Endothelial cell of umbilical vein (primary cell): ENCODE results near the gene MICAL3. TPM values are rescaled to one million over a fixed set of nuclear protein-coding genes. Genes with fewer than 3 reads are reported as not detected.

ENCODE experiments used
- BruUV-seq: library from RNA; stranded (reverse); fragments of 400-500 nt; replicated peaks from 2 replicates; lab custom pipeline; 2021; lab: Mats Ljungman, UMichigan
- CTCF ChIA-PET: fragments of 300-600, 350-600 bp; sonication (Branson Sonifier 250); formaldehyde crosslinking; loops from one replicate; lab custom pipeline; 2021; ENCODE audit warnings: antibody characterized with exemption, inconsistent platforms; lab: Charles Lee
- POLR2A ChIA-PET: fragments of 300-600, 350-600 bp; sonication (Branson Sonifier 250); formaldehyde crosslinking; loops from one replicate; lab custom pipeline; 2021; ENCODE audit warnings: antibody characterized with exemption, inconsistent platforms; lab: Charles Lee
- DNase-seq: peaks from one replicate; pipeline ENCODE4 v3.0.0-alpha.2; 2011; ENCODE audit warnings: low read depth, low spot score
- FAIRE-seq: peaks from 2 replicates; lab custom pipeline; 2011; peaks lifted over from hg19 to GRCh38; lab: Jason Lieb, UNC
- H2AFZ ChIP-seq: 2 replicates; pipeline ENCODE4 v1.6.0; 2012; ENCODE audit warnings: low read depth, low read length, control low read depth, inconsistent platforms
- H3K27ac ChIP-seq: 2 replicates; pipeline ENCODE4 v1.5.1; 2011; ENCODE audit warnings: low read depth, mild to moderate bottlenecking, control low read depth, low read length, moderate library complexity; ENCODE audit not compliant: insufficient read depth
- H3K27me3 ChIP-seq, 2 experiments: 2 replicates each; pipeline versions ENCODE4 v1.6.0 to v1.6.1; 2011; ENCODE audit warnings: low read length in 2 of 2, mixed read lengths in 1 of 2; ENCODE audit not compliant: control insufficient read depth in 2 of 2, insufficient read depth in 2 of 2
- H3K36me3 ChIP-seq, 2 experiments: 2 replicates in 1 of 2; 3 replicates in 1 of 2; pipeline ENCODE4 v1.5.1; 2011; ENCODE audit warnings: low read length in 2 of 2, mild to moderate bottlenecking in 1 of 2, moderate library complexity in 1 of 2; ENCODE audit not compliant: control insufficient read depth in 2 of 2, insufficient read depth in 2 of 2; ENCODE audit errors: extremely low read depth in 1 of 2
- H3K4me1 ChIP-seq: 3 replicates; pipeline ENCODE4 v1.5.1; 2011; ENCODE audit warnings: mild to moderate bottlenecking, low read length; ENCODE audit not compliant: control insufficient read depth, insufficient read depth; ENCODE audit errors: extremely low read depth
- H3K4me2 ChIP-seq: 2 replicates; pipeline ENCODE4 v1.6.1; 2011; ENCODE audit warnings: low read length, control low read depth, mixed read lengths; ENCODE audit not compliant: insufficient read depth
- H3K4me3 ChIP-seq, 3 experiments: fragments of 200-600 bp in 1 of 3; sonication (generic), shearing (Covaris generic) in 1 of 3; replicated peaks in 1 of 3; 2 replicates each; pipeline ENCODE4 v1.5.1; 2011 to 2016; ENCODE audit warnings: control low read depth in 3 of 3, low read length in 3 of 3, mild to moderate bottlenecking in 2 of 3, inconsistent platforms in 1 of 3, low read depth in 1 of 3, moderate library complexity in 1 of 3; ENCODE audit not compliant: insufficient read depth in 1 of 3
- H3K79me2 ChIP-seq: 2 replicates; pipeline ENCODE4 v1.6.0; 2012; ENCODE audit warnings: low read length, inconsistent platforms; ENCODE audit not compliant: control insufficient read depth, insufficient read depth
- H3K9ac ChIP-seq: replicated peaks from 2 replicates; pipeline ENCODE3; 2011; ENCODE audit warnings: low read length, control low read depth; ENCODE audit not compliant: insufficient read depth; ENCODE audit errors: extremely low read depth
- H3K9me1 ChIP-seq: replicated peaks from 3 replicates; pipeline ENCODE4 v1.6.0; 2011; ENCODE audit warnings: mild to moderate bottlenecking, low read length; ENCODE audit not compliant: control insufficient read depth, insufficient read depth; ENCODE audit errors: extremely low read depth
- H3K9me3 ChIP-seq: replicated peaks from 2 replicates; pipeline ENCODE4 v1.5.1; 2012; ENCODE audit warnings: low read length, inconsistent platforms; ENCODE audit not compliant: control insufficient read depth, insufficient read depth
- H4K20me1 ChIP-seq: replicated peaks from 2 replicates; pipeline ENCODE3; 2011; ENCODE audit warnings: mild to moderate bottlenecking, low read length; ENCODE audit not compliant: control insufficient read depth, insufficient read depth; ENCODE audit errors: extremely low read depth
- EZH2 ChIP-seq: IDR thresholded peaks from 2 replicates; pipeline ENCODE4 v1.6.1; 2012; ENCODE audit warnings: borderline replicate concordance, low read depth, mild to moderate bottlenecking, moderate library complexity, low read length, inconsistent platforms; ENCODE audit not compliant: severe bottlenecking
- FOS ChIP-seq: IDR thresholded peaks from 2 replicates; pipeline ENCODE4 v1.6.1; 2011; ENCODE audit warnings: mild to moderate bottlenecking, low read length, moderate library complexity, borderline replicate concordance; ENCODE audit not compliant: insufficient read depth
- GATA2 ChIP-seq: IDR thresholded peaks from 2 replicates; pipeline ENCODE4 v1.7.0; 2011; ENCODE audit warnings: low read depth, mild to moderate bottlenecking, moderate library complexity, mixed read lengths, low read length; ENCODE audit not compliant: insufficient read length, insufficient read depth
- JUN ChIP-seq: IDR thresholded peaks from 2 replicates; pipeline ENCODE4 v1.6.1; 2011; ENCODE audit warnings: borderline replicate concordance, low read depth; ENCODE audit not compliant: insufficient read length, insufficient read depth
- MYC ChIP-seq: IDR thresholded peaks from one replicate; pipeline ENCODE4 v1.6.1; 2011; ENCODE audit warnings: mild to moderate bottlenecking, low read depth, low read length
- POLR2A ChIP-seq: IDR thresholded peaks from 2 replicates; pipeline ENCODE4 v1.6.1; 2012; ENCODE audit warnings: low read depth, mild to moderate bottlenecking, control low read depth, low read length
- POLR2AphosphoS5 ChIP-seq: IDR thresholded peaks from 2 replicates; pipeline ENCODE4 v1.6.1; 2012; ENCODE audit warnings: low read depth, mild to moderate bottlenecking, control low read depth, low read length, moderate library complexity; ENCODE audit not compliant: insufficient read depth
- dilution Hi-C: fragments of 300-500 bp; cut with MboI; formaldehyde crosslinking; loops from one replicate; pipeline ENCODE4 v1.15.0; 2019; ENCODE audit warnings: low sequenced_read_pairs; ENCODE audit not compliant: extremely low pct_ligation_motif_present
- intact Hi-C: fragments of 100-400 bp; cut with micrococcal nuclease; formaldehyde crosslinking; loops from one replicate; pipeline ENCODE4 v1.10.0; 2022
- polyA plus RNA-seq, 4 experiments: library from polyadenylated mRNA; depleted of rRNA in 3 of 4; stranded (reverse) in 3 of 4; unstranded in 1 of 4; fragments of >200 nt; gene quantifications; 2 replicates each; pipeline versions ENCODE4 v1.2.1 to v1.2.3, GENCODE V29; 2011 to 2012; ENCODE audit warnings: missing spikeins in 1 of 4
- total RNA-seq: library from RNA; stranded (reverse); gene quantifications from 2 replicates; pipeline ENCODE4 v1.2.3, GENCODE V29; 2021
- TF ChIP-seq, protein P1 (sequence below), 2 donors: IDR thresholded peaks; 1 replicate in 1 of 2; 2 replicates in 1 of 2; pipeline ENCODE4 v1.5.1; 2011; ENCODE audit warnings: low read length in 2 of 2, mild to moderate bottlenecking in 2 of 2, moderate library complexity in 2 of 2, control low read depth in 1 of 2, inconsistent platforms in 1 of 2, low read depth in 1 of 2; ENCODE audit not compliant: insufficient read depth in 1 of 2; ENCODE audit errors: extremely low read depth in 1 of 2
- TF ChIP-seq, protein P2 (sequence below): IDR thresholded peaks from 2 replicates; pipeline ENCODE4 v1.6.1; 2011; ENCODE audit not compliant: insufficient read depth, insufficient read length

MICAL3 gene
- total and polyA plus RNA-seq, 2 donors (not counting 3 experiments of a cell fraction or from before 2014, with no cell fraction given), result 14.5 to 63.7 TPM

DNA sequence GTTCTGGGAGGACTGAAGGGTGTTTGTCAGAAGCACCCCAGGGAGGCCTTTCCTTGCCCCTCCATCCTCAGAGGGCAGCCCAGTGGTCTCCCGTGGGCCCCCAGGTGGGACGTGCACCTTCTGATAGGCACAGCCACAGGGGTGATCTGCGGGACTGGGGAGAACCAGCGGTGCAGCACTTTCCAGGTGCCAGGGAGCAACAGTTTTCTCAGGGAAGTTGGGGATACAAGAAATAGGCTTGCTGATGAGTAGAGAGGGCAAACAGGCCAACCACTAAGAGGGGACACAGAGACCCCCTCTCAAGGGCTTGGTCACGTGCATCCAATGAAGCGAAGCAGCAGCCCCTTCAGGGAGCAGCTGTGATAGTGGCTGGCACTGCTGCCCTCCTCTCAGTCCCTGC lies 143.0 kb downstream of the MICAL3 start:
- dilution Hi-C loops, result no loop called here
- POLR2A ChIA-PET, result no interaction called here
- intact Hi-C loops, result no loop called here
- Histone ChIP-seq H4K20me1 (no peaks in the 10 kb centered on the region), H3K4me1 (no peaks in the 10 kb centered on the region), H3K9me1 (no peaks in the 10 kb centered on the region), H3K4me3 (no peak overlapping the region), H2AFZ (no peak overlapping the region), H3K27ac (no peak overlapping the region), H3K4me2 (no peak overlapping the region), H3K36me3 (peaks cover 7 to 15% of the 10 kb centered on the region in 2 experiments), H3K79me2 (no peaks in the 10 kb centered on the region), H3K9me3 (no peaks in the 10 kb centered on the region), H3K27me3 (no peaks in the 10 kb centered on the region), H3K9ac (no peak overlapping the region)
- TF ChIP-seq GATA2 (no peak), JUN (no peak), POLR2AphosphoS5 (no peak), EZH2 (no peak), FOS (no peak), POLR2A (no peak), MYC (no peak)
- TF ChIP-seq, protein P1, sequence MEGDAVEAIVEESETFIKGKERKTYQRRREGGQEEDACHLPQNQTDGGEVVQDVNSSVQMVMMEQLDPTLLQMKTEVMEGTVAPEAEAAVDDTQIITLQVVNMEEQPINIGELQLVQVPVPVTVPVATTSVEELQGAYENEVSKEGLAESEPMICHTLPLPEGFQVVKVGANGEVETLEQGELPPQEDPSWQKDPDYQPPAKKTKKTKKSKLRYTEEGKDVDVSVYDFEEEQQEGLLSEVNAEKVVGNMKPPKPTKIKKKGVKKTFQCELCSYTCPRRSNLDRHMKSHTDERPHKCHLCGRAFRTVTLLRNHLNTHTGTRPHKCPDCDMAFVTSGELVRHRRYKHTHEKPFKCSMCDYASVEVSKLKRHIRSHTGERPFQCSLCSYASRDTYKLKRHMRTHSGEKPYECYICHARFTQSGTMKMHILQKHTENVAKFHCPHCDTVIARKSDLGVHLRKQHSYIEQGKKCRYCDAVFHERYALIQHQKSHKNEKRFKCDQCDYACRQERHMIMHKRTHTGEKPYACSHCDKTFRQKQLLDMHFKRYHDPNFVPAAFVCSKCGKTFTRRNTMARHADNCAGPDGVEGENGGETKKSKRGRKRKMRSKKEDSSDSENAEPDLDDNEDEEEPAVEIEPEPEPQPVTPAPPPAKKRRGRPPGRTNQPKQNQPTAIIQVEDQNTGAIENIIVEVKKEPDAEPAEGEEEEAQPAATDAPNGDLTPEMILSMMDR (IDR thresholded peaks at IDR 0.05; ENCODE audit: extremely low read depth in 1 of 2, insufficient read depth in 1 of 2, low read depth in 1 of 2, low read length in 2 of 2), result no peak
- TF ChIP-seq, protein P2, sequence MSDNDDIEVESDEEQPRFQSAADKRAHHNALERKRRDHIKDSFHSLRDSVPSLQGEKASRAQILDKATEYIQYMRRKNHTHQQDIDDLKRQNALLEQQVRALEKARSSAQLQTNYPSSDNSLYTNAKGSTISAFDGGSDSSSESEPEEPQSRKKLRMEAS, result no peak
- CTCF ChIA-PET, result interaction anchor here (1.7 kb wide), 1 partner anchor 195 kb away, joined by 7 read pairs; no protein-coding TSS in a partner anchor
- no peak for DNase-seq
- BruUV-seq, result no TSS peak
- FAIRE-seq, result no peak
